GM18511 (cell line): Measurements from ENCODE around the gene OLFM4.

Experiments
- ATAC-seq: cut with Tn5 transposase; IDR thresholded peaks from one replicate; pipeline ENCODE4 v1.9.1; 2021; ENCODE audit warnings: mild to moderate bottlenecking, moderate library complexity; ENCODE audit not compliant: unreplicated experiment

Gene OLFM4, protein sequence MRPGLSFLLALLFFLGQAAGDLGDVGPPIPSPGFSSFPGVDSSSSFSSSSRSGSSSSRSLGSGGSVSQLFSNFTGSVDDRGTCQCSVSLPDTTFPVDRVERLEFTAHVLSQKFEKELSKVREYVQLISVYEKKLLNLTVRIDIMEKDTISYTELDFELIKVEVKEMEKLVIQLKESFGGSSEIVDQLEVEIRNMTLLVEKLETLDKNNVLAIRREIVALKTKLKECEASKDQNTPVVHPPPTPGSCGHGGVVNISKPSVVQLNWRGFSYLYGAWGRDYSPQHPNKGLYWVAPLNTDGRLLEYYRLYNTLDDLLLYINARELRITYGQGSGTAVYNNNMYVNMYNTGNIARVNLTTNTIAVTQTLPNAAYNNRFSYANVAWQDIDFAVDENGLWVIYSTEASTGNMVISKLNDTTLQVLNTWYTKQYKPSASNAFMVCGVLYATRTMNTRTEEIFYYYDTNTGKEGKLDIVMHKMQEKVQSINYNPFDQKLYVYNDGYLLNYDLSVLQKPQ

DNA sequence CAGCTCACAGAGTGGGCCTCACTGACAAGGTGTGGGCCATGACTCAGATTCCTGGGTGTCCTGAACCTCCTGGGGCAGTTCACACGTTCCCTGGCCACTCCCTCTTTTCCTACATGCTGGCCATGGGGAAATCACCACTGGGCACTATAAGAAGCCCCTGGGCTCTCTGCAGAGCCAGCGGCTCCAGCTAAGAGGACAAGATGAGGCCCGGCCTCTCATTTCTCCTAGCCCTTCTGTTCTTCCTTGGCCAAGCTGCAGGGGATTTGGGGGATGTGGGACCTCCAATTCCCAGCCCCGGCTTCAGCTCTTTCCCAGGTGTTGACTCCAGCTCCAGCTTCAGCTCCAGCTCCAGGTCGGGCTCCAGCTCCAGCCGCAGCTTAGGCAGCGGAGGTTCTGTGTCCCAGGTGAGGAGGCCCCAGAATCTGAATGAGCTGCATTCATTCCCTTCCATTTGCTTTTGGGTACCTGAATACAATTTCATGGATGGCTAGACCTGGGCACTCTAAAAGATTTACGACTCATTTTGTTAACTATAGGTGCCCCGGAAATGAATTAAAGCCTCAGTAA lies at the start of gene OLFM4:
Gene OLFM4, plus strand, starts transcription at position 177 of the 567 bp plus-strand sequence. Its CDS starts 24 bp downstream, at position 201.
- ATAC-seq = no peak

DNA sequence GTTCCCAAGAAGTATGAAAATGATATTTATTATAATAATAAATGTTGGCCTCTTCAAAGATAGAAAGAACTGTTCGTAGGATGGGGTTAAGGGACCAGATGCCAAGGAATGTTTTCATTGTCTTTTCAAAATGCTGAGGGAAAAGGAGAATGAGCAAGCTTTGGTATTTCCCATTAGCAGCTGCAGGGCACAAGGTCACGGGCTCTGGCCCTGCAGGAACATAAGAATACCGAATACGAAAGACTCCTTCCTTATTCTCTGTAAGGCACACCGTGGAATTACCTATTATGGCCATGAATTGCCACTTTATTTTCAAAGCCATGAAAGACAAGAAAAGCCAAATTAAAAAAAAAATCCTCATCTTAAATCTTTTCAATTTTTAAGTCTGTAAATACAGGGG lies 49.6 kb upstream of the OLFM4 start:
- no peak for ATAC-seq

DNA sequence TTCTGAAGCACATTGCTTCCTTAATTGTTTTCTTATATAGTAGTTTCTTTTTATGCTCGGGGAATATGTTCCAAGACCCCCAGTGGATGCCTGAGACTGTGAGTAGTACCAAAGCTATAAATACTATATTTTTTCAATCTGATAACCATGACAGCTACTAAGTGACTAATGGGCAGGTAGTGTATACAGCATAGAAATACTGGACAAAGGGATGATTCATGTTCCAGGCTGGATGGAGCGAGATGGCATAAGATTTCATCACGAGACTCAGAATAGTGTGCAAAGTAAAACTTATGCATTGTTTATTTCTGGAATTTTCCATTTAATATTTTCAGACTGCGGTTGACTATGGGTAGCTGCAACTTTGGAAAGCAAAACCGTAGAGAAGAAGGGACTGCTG lies 47.9 kb upstream of the OLFM4 start:
- no peak for ATAC-seq

DNA sequence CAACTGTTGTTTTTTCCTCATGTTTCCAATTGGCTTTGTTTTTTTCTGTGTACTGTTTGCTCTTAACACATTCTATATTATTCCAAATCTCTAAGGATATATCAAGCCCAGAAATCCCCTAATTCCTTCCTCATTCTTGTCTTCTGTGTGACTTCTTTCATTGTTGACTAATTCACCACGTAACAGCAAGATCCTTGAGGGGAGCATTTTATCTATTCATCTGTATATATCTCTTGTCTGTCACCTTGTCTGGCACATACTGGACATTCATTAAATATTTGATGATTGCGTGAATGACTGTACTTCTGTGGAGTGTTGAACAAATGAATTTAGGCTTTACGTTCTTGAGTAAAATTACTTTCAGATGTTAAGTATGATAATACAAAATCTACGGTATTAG lies 44.8 kb upstream of the OLFM4 start:
- ATAC-seq = no peak

DNA sequence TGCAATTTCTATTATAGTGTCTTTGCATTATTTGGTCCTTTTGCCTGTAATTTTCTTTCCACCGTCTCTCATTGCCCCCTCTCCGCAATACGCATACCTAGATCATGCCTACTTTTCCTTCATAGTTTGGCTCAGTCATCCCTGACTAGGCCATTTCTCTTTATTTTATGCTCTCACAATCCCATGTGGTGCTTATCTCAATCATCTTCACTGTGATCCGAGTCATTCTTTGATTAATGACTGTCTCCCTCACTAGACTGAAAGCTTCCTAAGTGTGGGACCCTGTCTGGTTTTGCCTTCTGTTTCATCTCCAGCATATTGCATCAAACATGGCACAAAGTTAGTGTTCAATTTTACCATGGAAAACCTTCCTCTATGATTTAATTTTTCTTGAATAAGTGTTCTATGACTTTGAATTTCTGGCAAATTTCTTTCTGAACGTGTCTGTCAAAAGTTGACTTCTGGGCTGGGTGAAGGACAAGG lies 43.7 kb upstream of the OLFM4 start:
- ATAC-seq = no peak

DNA sequence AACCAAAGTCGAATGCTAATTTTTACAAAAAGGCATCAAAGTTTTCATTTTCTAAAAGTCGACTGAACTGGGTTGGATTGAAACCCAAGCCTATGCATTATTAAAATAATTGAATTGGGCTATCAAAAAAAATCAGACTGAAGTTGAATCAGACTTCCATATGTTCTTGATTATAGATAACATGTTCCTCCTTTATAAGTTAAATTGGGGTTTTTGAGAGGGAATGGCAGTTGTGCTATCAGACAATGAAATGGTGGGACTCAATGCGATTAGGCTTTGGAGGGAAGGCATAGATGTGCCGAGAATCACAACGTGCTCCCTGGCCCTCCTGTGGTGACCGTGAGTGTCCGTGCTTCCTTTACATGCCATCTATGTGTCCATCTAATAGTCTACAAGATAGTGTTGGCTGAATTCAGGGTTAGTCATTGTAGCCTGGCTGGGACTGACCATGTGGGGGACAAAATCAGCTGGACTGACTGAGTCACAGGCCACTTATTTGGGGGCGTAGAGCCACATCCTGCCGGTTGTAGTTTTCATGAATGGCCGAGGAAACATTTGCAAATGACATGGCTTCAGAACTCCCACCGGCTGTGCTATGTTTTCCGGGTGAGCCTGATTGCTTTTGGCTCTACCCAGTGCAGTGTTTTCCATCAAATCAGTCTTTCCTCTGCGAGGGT lies 37.1 kb upstream of the OLFM4 start:
- ATAC-seq = no peak

DNA sequence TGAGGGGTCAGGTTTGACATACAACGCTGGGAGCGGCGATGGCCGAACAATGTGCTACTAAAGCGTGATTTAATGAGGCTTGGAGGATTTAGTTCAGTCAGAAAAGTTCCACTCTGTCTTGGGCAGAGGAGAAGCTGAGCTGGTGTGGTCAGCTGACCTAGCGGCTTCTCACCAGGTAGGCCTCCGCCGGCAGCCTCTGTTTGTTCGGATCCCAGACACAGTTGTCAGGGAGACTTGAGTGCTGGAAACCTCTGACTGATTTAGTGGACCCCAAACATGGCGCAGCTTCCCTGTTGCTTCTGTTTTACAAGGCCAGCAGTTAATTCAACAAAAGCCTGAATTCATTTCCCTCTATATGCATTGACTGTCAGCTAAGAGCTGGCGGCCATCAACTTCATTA lies 36.5 kb upstream of the OLFM4 start:
- no peak for ATAC-seq

DNA sequence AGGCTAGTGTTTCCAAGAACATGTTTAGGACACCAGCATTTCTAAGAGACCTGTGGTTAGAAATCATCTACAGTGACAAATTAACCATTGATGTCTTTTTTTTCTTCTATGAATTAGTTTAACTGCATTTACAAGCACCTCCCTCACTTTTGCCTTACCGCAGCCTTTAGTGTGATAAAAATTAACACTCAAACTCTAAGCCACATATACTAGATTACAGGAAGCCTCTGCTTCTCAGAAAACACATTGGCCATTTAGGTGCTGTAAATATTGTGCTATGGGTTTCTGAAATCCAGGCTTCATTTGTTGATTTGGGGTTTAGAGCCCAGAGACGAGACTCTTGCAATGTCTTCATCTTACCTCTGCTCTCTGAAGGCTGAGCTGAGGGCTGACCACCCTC lies 34.6 kb upstream of the OLFM4 start:
- no peak for ATAC-seq

DNA sequence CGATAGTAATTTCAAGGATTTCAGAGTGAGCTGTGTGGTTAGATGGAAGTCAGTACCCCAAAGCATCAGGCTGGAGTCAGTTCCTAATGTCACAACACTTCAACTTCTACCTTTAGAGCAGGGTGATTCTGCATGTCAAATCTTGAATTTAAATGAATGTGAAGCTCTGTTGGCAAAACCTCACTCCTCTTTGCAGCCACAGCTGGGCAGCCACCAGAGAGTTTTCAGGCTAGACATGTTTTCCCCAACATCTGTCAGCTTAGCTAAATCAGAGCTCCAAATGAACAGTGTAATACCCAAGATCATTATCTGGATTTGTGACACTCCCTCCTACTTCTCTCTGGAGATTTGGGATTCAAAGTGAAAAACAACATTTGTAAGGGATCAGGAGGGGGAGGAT lies 33.7 kb upstream of the OLFM4 start:
- no peak for ATAC-seq

DNA sequence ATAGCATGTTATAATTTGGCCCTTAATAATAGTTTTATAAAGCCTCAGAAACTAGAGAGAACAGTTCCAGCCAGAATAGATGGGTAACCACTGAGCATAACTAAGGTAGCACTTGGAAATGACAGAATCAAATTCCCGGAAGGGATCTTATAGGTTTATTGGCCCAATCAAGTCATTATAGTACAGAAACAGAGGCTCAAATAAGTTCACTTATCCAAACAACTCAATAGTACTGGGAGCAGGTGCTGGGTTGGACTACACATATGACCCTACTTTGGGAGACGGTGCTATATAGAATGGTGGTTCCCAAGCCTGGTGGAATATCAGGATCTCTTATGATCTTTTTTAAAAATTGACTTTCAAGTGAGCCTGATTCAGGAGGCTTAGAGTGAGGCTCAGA lies 32.7 kb upstream of the OLFM4 start:
- no peak for ATAC-seq

DNA sequence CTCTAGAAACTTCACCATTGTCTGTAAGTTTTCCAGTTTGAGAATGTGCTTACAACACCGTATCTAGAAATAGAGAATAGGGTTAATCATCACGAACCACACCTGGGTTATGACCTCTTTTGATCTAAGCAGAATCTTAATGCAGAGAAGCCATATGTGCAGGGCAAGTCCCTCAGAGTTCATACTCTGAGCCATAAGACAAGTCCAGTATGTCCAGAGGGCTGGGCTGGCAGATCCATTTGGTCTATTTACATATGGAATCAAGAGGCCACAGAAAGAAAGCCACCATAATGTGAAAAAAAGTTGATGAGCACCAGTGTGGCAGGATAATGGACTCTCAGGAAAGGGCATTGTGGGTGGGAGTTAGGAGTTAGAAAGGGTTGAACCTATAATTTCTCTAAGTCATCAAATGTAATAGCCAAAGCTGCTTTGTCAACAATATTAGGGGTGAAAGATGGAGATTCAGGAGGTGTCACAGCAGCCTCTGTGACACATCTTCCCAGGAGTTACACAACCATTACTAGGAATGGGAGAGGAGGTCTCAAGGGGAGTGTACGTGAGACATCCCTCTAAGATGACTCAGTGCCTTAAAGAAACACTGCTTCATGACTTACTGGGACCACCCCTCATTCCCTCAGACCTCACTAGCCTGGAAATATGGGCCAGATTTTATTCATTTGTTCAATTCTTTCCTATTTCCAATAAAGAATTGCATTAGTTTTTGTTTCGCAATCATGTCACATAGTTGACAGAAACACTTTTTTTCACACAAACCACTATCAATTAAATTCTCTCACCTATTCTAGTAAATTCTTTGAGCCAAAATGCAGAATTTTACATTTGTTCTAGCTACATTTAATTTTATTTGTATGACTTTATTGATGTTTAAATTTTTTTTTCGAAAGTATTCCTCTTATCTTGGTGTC lies 30.4 kb upstream of the OLFM4 start:
- ATAC-seq = no peak

DNA sequence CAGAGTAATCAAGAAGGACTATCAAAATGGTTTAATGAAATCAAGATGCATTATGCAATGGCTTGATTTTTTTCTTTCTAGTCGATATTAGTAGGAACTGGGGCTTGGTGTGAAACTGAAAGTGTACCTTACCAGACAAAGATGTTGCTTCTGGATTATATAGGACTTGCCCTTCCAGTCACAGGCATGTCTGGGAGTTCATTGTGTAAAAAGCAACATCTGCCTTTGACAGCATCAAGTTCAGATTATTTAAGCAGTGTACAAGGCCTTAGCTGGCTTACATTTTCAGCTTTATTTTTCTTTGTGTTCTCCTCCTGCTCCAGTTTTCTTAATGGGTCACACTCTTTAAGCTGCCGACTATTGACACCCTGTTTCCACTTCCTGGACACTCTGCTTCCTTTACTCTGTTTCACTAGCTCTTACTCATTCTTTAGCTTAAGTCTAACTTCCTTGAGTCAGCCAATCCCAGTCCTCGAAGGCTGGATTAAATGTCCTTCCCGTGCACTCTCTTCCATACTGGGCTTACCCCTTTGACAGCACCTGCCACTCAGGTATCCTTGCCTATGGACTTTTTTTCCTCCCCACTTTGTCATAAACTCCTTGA lies 29.4 kb upstream of the OLFM4 start:
- no peak for ATAC-seq

DNA sequence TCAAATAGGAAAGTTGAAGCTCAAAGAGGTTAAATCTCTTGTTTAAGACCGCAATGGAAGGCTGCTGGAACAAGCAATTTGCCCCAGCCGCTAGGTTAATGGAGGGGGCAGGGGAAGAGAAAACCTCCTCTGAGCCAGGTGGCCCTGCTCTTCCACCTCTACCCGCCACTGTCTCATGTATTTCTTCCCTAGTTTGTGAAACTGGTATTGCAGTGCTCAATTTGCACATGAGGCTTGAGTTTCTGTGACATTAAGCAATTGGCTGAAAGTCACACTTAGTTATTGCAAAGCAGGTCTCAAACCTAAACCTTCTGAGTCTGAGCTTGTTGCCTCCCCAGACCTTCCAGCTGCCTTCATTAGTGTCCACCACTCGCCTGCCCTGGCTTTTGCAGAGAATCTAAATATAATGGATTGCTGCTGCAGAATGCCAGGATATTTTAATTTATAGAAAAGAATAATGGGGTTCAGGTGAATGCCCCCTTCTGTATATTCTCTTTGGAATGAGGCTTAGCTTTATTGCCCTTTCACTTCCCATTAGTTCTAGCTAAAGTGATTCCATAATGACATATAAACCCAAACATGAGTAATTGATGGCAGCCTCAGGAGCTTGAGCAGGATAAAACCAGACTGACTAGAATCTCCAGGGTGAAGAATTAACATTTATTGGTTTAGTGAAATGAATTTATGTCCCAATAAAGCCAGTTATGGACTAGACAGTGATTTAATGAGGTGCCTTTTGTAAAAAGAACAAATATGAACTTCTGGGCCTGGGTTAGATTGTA lies 27.0 kb upstream of the OLFM4 start:
- no peak for ATAC-seq

DNA sequence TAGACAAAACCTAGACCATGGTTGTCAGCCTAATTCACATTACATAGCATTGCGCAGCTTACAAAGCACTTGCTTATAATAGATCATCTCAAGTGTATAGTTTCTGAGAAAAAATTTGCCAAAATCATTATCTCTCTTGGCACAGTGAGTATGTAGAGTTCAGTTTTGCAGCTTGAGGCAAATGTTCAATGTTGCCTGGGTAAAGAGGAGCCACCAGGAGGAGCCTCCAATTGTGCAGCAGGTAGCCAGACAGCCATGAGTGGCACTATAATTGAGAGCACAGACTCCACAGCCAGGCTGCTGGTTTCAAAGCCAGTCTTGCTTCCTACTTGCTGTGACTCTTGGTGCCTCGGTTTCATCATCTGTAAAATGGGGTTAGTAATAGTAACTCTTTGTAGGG lies 24.0 kb upstream of the OLFM4 start:
- ATAC-seq = no peak

DNA sequence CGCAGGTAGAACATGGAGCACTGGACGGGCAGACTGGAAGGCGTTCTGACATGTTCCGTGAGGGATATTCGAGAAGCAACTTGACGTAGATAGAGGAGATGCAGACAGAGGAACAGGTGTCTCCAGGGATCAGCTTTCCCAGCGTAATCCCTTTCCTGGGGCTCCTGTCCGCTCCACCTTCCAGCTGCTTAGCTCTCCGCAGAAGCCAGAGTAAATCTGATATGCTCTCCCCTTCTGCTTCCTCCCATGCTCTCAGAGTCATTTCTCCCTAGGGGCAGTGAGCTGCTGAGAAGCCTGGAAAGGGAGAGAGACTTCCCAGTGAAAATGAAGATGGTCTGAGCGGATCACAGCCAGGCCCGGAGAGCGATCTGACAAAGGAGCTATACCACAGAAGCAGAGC lies 23.0 kb upstream of the OLFM4 start:
- no peak for ATAC-seq

DNA sequence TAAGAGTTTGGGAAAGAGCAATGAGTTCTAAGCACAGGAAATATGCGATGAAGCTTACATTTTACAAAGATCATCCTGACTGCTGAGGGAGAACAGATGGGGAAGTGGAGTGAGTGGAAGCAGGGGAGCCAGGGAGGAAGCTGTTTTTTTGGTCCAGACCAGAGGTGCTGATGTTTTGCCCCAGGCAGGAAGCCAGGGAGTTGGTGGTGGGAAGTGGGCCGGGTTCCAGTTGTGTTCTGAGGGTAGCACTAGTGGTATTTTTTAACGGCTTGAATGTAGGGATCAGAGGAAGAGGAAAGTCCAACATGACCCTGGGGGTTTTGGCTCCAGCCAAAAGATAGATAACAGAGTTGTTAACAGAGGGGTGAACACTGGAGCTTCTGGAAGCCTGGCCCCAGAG lies 20.7 kb upstream of the OLFM4 start:
- ATAC-seq = no peak

DNA sequence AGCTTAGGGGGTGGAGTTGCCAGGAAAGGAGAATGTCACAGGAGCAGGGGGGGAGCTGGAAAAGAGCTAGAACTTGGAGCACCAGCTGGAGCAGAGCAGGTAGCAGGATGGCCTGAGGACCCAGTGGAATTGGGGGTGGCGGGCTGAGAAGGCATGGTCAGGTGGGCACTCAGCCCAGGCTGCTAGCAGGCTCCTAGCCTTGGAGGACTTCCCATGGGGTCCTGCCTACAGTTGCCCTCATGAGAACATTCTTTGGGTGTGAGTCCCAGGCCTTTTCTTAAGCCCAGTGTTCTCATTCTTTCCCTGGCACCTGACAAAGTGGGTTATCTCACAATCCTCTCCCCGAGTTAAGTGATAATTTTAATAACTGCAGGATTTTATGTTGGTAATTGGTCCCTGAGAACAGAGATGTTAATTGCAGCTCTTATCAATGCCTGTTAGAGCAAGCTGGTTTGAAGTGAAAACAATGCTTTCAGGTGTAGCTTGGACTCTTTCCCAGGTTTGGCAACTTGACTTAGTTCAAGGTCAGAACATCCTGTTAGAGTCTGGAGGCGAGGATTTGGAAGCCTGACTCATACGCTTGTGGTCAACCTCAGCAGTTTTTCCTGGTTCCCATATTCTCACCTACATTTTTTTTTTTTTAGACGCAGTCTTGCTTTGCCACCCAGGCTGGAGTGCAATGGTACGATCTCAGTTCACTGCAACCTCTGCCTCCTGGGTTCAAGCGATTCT lies 18.1 kb upstream of the OLFM4 start:
- no peak for ATAC-seq

DNA sequence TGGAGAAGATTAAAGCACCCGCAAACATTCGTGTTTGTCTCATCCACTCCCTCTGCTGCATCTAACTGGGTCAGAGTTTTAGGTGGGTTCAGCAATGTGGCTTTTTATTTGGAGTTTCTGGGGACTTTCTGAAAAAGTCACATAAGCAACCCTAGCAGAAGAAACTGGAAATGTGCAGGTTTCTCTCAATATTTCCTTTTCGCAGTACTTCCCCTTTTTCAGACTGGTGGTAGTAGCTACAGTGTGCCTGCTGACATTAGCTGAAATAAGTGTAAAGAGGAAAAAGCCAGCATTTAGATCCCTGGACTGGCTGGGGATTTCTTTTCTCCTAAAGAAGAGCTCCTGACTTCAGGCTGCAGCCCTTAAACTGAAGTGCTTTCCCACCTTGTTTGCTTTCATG lies 15.9 kb upstream of the OLFM4 start:
- ATAC-seq = peak; percentile 78

DNA sequence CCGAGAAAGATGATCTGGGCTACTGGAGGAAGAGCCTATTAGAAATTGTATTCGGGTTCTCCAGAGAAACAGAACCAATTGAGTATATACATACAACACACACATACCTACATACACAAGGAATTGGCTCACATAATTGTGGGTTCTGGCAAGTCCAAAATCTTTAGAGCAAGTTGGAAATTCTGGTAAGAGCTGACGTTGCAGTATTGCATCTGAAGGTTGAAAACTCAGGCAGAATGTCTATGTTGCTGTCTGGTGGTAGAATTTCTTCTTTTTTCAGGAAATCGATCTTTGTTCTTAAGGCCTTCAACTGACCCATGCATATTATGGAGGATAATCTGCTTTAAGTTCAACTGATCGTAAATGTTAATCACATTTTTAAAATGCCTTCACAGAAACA lies 15.5 kb upstream of the OLFM4 start:
- ATAC-seq = peak; percentile 21
